GM23338 (cell line): Measurements from ENCODE around the gene TIMM22. TPM values are rescaled to one million over a fixed set of nuclear protein-coding genes. Genes with fewer than 3 reads are reported as not detected.
A peak's percentile ranks its signal among the peaks of the same experiment; 100 is the strongest.

Experiments used
- ATAC-seq: fragments of 200-7000 bp; cut with Tn5 transposase; 3 replicates; pipeline ENCODE4 v1.9.1; 2020
- DNase-seq: peaks from one replicate; pipeline ENCODE4 v3.0.0-alpha.2; 2015; ENCODE audit warnings: low spot score
- H2AFZ ChIP-seq: fragments of 200-600 bp; sonication (generic); 2 replicates; pipeline ENCODE4 v1.8.0; 2016; ENCODE audit warnings: antibody characterized with exemption, mild to moderate bottlenecking, moderate library complexity
- H3F3A ChIP-seq: fragments of 200-600 bp; sonication (generic); replicated peaks from 2 replicates; pipeline ENCODE4 v1.8.0; 2017; ENCODE audit warnings: antibody characterized with exemption, mixed run types, low read depth
- H3K27ac ChIP-seq: fragments of 200-600 bp; sonication (generic); 2 replicates; pipeline ENCODE4 v1.6.1; 2016; ENCODE audit warnings: low read depth
- H3K27me3 ChIP-seq: fragments of 200-600 bp; sonication (generic); 2 replicates; pipeline ENCODE4 v1.8.0; 2016; ENCODE audit warnings: mild to moderate bottlenecking, mixed run types, moderate library complexity; ENCODE audit not compliant: insufficient read depth
- H3K36me3 ChIP-seq: fragments of 200-600 bp; sonication (generic); 2 replicates; pipeline ENCODE4 v1.8.0; 2016; ENCODE audit warnings: mild to moderate bottlenecking; ENCODE audit not compliant: insufficient read depth
- H3K4me1 ChIP-seq: fragments of 200-600 bp; sonication (generic); 2 replicates; pipeline ENCODE4 v1.8.0; 2016; ENCODE audit warnings: mild to moderate bottlenecking, moderate library complexity; ENCODE audit not compliant: insufficient read depth
- H3K4me2 ChIP-seq: fragments of 200-600 bp; sonication (generic); 2 replicates; pipeline ENCODE4 v1.7.1; 2017; ENCODE audit warnings: mixed run types
- H3K4me3 ChIP-seq: fragments of 200-600 bp; sonication (generic); 2 replicates; pipeline ENCODE4 v1.6.1; 2016; ENCODE audit warnings: mixed run types
- H3K79me2 ChIP-seq: fragments of 200-600 bp; sonication (generic); replicated peaks from 2 replicates; pipeline ENCODE4 v1.8.0; 2017; ENCODE audit warnings: mild to moderate bottlenecking; ENCODE audit not compliant: insufficient read depth
- H3K9me2 ChIP-seq: fragments of 200-600 bp; sonication (generic); 2 replicates; pipeline ENCODE4 v1.8.0; 2017; ENCODE audit not compliant: insufficient read depth
- H4K20me1 ChIP-seq: fragments of 200-600 bp; sonication (generic); replicated peaks from 2 replicates; pipeline ENCODE4 v1.8.0; 2017; ENCODE audit warnings: mild to moderate bottlenecking; ENCODE audit not compliant: insufficient read depth
- H3K27ac Mint-ChIP-seq: 2 replicates; pipeline ENCODE4 v1.8.0; 2020; ENCODE audit warnings: inconsistent platforms, mild to moderate bottlenecking, moderate library complexity, mixed read lengths
- H3K27me3 Mint-ChIP-seq: 3 replicates; pipeline ENCODE4 v1.8.0; 2022; ENCODE audit warnings: low read depth, mild to moderate bottlenecking, moderate library complexity, mixed read lengths, inconsistent platforms; ENCODE audit not compliant: insufficient read depth, poor library complexity
- H3K36me3 Mint-ChIP-seq: 3 replicates; pipeline ENCODE4 v1.8.0; 2021; ENCODE audit warnings: low read depth, mild to moderate bottlenecking, inconsistent platforms, moderate library complexity, mixed read lengths
- H3K4me1 Mint-ChIP-seq: 3 replicates; pipeline ENCODE4 v1.8.0; 2020; ENCODE audit warnings: mild to moderate bottlenecking, inconsistent platforms, mixed read lengths
- H3K4me3 Mint-ChIP-seq: 3 replicates; pipeline ENCODE4 v1.8.0; 2021; ENCODE audit warnings: moderate library complexity, mild to moderate bottlenecking, inconsistent platforms, mixed read lengths
- H3K9me3 Mint-ChIP-seq: 3 replicates; pipeline ENCODE4 v1.8.0; 2020; ENCODE audit warnings: moderate library complexity, mild to moderate bottlenecking, inconsistent platforms, mixed read lengths
- EZH2 ChIP-seq: fragments of 200-600 bp; sonication (generic); IDR thresholded peaks from one replicate; pipeline ENCODE4 v1.8.0; 2017; ENCODE audit warnings: antibody characterized with exemption, mild to moderate bottlenecking, low read depth; ENCODE audit not compliant: unreplicated experiment
- EZH2phosphoT487 ChIP-seq: fragments of 200-600 bp; sonication (generic); IDR thresholded peaks from one replicate; pipeline ENCODE4 v1.8.1; 2018; ENCODE audit warnings: antibody characterized with exemption; ENCODE audit not compliant: unreplicated experiment
- JUNB ChIP-seq: IDR thresholded peaks from one replicate; pipeline ENCODE4 v1.6.1; 2016; ENCODE audit warnings: antibody characterized with exemption; ENCODE audit not compliant: unreplicated experiment
- NANOG ChIP-seq: IDR thresholded peaks from 2 replicates; pipeline ENCODE4 v1.6.1; 2016; ENCODE audit warnings: antibody characterized with exemption, borderline replicate concordance
- POLR2AphosphoS5 ChIP-seq: IDR thresholded peaks from 2 replicates; pipeline ENCODE4 v1.6.1; 2016; ENCODE audit warnings: antibody characterized with exemption, low read depth
- STAT1 ChIP-seq: IDR thresholded peaks from one replicate; pipeline ENCODE4 v1.6.1; 2016; ENCODE audit warnings: antibody characterized with exemption; ENCODE audit not compliant: unreplicated experiment
- ZNF114 ChIP-seq: fragments of 250-450 bp; sonication (Bioruptor Pico); IDR thresholded peaks from 2 replicates; pipeline ENCODE4 v1.5.0; 2020; ENCODE audit warnings: mild to moderate bottlenecking, moderate library complexity
- ZNF331 ChIP-seq: fragments of 250-450 bp; sonication (Bioruptor Pico); IDR thresholded peaks from 2 replicates; pipeline ENCODE4 v1.5.0; 2020; ENCODE audit warnings: low read depth, mild to moderate bottlenecking, moderate library complexity
- polyA plus RNA-seq: library from polyadenylated mRNA; unstranded; fragments of >200 nt; fragmentation: Nextera tagmentation; extraction: Ambion mirVana; gene quantifications from 2 replicates; pipeline ENCODE4 v1.2.1, GENCODE V29; 2016
- total RNA-seq: library from RNA; depleted of rRNA; stranded (reverse); fragments of >200 nt; shearing (Covaris generic); gene quantifications from 2 replicates; pipeline ENCODE4 v1.2.3, GENCODE V29; 2014
- TF ChIP-seq, protein P1 (sequence below): IDR thresholded peaks from one replicate; pipeline ENCODE4 v1.6.1; 2018; ENCODE audit warnings: antibody characterized with exemption; ENCODE audit not compliant: unreplicated experiment
- TF ChIP-seq, protein P2 (sequence below): fragments of 250-450 bp; sonication (Bioruptor Pico); IDR thresholded peaks from 2 replicates; pipeline ENCODE4 v1.5.0; 2020; ENCODE audit warnings: mild to moderate bottlenecking, moderate library complexity

The TIMM22 gene
- total and polyA plus RNA-seq, 2 experiments from 2014 or later = 21.9 to 24.4 TPM

DNA sequence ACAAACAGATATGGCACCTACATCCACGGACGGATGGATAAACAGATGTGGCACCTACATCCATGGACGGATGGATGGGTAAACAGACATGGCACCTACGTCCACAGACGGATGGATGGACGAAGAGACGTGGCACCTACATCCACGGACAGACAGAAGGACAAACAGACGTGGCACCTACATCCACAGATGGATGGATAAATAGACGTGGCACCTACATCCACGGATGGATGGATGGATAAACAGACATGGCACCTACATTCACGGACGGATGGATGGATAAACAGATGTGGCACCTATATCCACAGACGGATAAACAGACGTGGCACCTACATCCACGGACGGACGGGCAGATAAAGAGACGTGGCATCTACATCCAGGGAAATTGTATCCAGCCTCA is 45.6 kb downstream of the TIMM22 start (continued):
- TF ChIP-seq, protein P1, sequence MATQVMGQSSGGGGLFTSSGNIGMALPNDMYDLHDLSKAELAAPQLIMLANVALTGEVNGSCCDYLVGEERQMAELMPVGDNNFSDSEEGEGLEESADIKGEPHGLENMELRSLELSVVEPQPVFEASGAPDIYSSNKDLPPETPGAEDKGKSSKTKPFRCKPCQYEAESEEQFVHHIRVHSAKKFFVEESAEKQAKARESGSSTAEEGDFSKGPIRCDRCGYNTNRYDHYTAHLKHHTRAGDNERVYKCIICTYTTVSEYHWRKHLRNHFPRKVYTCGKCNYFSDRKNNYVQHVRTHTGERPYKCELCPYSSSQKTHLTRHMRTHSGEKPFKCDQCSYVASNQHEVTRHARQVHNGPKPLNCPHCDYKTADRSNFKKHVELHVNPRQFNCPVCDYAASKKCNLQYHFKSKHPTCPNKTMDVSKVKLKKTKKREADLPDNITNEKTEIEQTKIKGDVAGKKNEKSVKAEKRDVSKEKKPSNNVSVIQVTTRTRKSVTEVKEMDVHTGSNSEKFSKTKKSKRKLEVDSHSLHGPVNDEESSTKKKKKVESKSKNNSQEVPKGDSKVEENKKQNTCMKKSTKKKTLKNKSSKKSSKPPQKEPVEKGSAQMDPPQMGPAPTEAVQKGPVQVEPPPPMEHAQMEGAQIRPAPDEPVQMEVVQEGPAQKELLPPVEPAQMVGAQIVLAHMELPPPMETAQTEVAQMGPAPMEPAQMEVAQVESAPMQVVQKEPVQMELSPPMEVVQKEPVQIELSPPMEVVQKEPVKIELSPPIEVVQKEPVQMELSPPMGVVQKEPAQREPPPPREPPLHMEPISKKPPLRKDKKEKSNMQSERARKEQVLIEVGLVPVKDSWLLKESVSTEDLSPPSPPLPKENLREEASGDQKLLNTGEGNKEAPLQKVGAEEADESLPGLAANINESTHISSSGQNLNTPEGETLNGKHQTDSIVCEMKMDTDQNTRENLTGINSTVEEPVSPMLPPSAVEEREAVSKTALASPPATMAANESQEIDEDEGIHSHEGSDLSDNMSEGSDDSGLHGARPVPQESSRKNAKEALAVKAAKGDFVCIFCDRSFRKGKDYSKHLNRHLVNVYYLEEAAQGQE = no peak
- TF ChIP-seq EZH2 (no peak), POLR2AphosphoS5 (no peak), NANOG (no peak), JUNB (no peak), EZH2phosphoT487 (no peak)

DNA sequence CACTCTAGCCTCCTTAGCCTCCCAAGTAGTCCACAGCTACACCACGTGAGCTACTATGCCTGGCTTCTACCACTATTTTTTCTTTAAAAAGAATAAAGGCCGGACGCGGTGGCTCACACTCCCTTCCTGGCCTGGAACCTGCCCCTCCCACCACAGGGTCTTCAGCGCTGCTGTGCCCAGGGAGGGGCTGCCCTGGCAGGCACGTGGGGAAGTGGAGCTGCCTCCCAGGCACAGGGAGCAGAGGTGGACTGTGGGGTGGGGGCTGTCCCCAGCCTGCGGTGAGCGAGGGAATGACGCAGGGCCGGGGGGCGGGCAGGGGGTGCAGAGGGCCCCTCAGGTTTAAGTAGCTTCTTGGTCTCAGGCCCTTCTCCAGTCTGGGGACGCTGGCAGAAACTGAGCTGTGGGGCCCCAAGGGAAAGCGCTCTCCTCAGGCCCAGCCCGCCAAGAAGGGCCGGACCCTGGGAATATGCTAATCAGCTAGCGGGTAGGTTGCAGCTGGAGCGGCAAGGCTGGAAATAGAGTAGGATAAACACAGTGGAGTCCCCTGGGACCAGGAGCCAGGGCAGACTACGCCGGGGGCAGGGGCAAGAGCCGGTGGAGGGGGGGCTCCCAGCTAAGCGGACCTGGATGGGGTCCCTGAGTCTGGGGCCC is 46.8 kb downstream of the TIMM22 start:
- H3K27me3 ChIP-seq = no peaks in the 10 kb centered on the region
- H2AFZ ChIP-seq = no peak overlapping the region
- Mint-ChIP-seq H3K4me3 (no peak overlapping the region), H3K9me3 (peaks cover 3% of the 10 kb centered on the region; the same call in 1 of the 3 replicates), H3K4me1 (peaks cover 12% of the 10 kb centered on the region), H3K36me3 (peaks cover 9% of the 10 kb centered on the region; the same call in 2 of the 3 replicates), H3K27me3 (peaks cover under 1% of the 10 kb centered on the region), H3K27ac (no peak overlapping the region)
- no peaks in the 10 kb centered on the region for H3K9me2 ChIP-seq
- H3K4me1 ChIP-seq = peaks cover 3% of the 10 kb centered on the region; the same call in 1 of the 2 replicates
- H3K36me3 ChIP-seq = no peaks in the 10 kb centered on the region
- peak; percentile 76 for DNase-seq
- ATAC-seq = peak; percentile 83
- H3F3A ChIP-seq = no peaks in the 10 kb centered on the region; the same call in 1 of the 2 replicates
- no peaks in the 10 kb centered on the region for H4K20me1 ChIP-seq
- H3K4me2 ChIP-seq = peak overlapping the region; percentile 51; the same call in 1 of the 2 replicates
- no peaks in the 10 kb centered on the region for H3K79me2 ChIP-seq
- H3K4me3 ChIP-seq = no peak overlapping the region
- no peak overlapping the region for H3K27ac ChIP-seq
- TF ChIP-seq POLR2AphosphoS5 (no peak), ZNF114 (CRISPR knock-in tag) (no peak), STAT1 (no peak), ZNF331 (CRISPR knock-in tag) (no peak), NANOG (no peak), JUNB (no peak)
- TF ChIP-seq, protein P2, sequence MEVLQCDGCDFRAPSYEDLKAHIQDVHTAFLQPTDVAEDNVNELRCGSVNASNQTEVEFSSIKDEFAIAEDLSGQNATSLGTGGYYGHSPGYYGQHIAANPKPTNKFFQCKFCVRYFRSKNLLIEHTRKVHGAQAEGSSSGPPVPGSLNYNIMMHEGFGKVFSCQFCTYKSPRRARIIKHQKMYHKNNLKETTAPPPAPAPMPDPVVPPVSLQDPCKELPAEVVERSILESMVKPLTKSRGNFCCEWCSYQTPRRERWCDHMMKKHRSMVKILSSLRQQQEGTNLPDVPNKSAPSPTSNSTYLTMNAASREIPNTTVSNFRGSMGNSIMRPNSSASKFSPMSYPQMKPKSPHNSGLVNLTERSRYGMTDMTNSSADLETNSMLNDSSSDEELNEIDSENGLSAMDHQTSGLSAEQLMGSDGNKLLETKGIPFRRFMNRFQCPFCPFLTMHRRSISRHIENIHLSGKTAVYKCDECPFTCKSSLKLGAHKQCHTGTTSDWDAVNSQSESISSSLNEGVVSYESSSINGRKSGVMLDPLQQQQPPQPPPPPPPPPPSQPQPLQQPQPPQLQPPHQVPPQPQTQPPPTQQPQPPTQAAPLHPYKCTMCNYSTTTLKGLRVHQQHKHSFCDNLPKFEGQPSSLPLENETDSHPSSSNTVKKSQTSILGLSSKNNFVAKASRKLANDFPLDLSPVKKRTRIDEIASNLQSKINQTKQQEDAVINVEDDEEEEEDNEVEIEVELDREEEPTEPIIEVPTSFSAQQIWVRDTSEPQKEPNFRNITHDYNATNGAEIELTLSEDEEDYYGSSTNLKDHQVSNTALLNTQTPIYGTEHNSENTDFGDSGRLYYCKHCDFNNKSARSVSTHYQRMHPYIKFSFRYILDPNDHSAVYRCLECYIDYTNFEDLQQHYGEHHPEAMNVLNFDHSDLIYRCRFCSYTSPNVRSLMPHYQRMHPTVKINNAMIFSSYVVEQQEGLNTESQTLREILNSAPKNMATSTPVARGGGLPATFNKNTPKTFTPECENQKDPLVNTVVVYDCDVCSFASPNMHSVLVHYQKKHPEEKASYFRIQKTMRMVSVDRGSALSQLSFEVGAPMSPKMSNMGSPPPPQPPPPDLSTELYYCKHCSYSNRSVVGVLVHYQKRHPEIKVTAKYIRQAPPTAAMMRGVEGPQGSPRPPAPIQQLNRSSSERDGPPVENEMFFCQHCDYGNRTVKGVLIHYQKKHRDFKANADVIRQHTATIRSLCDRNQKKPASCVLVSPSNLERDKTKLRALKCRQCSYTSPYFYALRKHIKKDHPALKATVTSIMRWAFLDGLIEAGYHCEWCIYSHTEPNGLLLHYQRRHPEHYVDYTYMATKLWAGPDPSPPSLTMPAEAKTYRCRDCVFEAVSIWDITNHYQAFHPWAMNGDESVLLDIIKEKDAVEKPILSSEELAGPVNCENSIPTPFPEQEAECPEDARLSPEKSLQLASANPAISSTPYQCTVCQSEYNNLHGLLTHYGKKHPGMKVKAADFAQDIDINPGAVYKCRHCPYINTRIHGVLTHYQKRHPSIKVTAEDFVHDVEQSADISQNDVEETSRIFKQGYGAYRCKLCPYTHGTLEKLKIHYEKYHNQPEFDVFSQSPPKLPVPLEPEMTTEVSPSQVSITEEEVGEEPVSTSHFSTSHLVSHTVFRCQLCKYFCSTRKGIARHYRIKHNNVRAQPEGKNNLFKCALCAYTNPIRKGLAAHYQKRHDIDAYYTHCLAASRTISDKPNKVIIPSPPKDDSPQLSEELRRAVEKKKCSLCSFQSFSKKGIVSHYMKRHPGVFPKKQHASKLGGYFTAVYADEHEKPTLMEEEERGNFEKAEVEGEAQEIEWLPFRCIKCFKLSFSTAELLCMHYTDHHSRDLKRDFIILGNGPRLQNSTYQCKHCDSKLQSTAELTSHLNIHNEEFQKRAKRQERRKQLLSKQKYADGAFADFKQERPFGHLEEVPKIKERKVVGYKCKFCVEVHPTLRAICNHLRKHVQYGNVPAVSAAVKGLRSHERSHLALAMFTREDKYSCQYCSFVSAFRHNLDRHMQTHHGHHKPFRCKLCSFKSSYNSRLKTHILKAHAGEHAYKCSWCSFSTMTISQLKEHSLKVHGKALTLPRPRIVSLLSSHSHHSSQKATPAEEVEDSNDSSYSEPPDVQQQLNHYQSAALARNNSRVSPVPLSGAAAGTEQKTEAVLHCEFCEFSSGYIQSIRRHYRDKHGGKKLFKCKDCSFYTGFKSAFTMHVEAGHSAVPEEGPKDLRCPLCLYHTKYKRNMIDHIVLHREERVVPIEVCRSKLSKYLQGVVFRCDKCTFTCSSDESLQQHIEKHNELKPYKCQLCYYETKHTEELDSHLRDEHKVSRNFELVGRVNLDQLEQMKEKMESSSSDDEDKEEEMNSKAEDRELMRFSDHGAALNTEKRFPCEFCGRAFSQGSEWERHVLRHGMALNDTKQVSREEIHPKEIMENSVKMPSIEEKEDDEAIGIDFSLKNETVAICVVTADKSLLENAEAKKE (CRISPR knock-in tag) = no peak
- TF ChIP-seq, protein P1 = no peak
